HUES48 (cell line): ENCODE measurements around the gene LMBR1.
"Not testable (repeated sequence)": the region's sequence is repeated elsewhere in the genome, so short reads cannot be mapped to it uniquely, and the experiment has no call there.

Experiments used
- H3K27ac ChIP-seq: one replicate; pipeline ENCODE4 v1.7.0; 2013; ENCODE audit warnings: low read depth, low read length, inconsistent platforms
- H3K27me3 ChIP-seq: 2 replicates; pipeline ENCODE4 v1.6.1; 2013; ENCODE audit warnings: mild to moderate bottlenecking, low read length; ENCODE audit not compliant: control insufficient read depth, insufficient read depth
- H3K36me3 ChIP-seq: 2 replicates; pipeline ENCODE4 v1.6.1; 2013; ENCODE audit warnings: low read length; ENCODE audit not compliant: control insufficient read depth, insufficient read depth
- H3K4me1 ChIP-seq: 2 replicates; pipeline ENCODE4 v1.6.1; 2013; ENCODE audit warnings: mild to moderate bottlenecking, low read length; ENCODE audit not compliant: control insufficient read depth, insufficient read depth
- H3K4me3 ChIP-seq: 2 replicates; pipeline ENCODE4 v1.5.1; 2013; ENCODE audit warnings: mild to moderate bottlenecking, low read depth, low read length
- H3K9ac ChIP-seq: 2 replicates; pipeline ENCODE4 v1.6.1; 2013; ENCODE audit warnings: mild to moderate bottlenecking, low read depth, low read length, moderate library complexity
- H3K9me3 ChIP-seq: 2 replicates; pipeline ENCODE4 v1.6.1; 2013; ENCODE audit warnings: low read length; ENCODE audit not compliant: control insufficient read depth, insufficient read depth

LMBR1 gene

DNA sequence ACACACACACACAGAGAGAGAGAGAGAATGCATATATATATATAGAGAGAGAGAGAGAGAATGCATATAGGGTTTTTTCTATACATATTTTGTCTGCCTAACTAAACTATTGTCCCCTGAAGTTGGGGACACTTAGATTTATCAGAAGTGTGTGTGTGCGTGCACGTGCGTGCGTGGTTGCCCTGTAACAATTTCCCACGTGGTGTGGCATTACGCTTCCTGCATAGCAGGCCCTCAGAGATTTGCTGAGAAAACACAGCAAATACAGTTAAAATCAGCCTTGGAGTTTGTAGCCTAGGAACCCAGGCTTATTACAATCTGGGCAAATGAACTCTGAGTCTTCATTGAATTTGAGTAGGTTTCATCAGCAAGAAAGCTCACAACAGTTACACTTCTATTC is 237.7 kb downstream of the LMBR1 start:
- Histone ChIP-seq H3K27me3 (no peaks in the 10 kb centered on the region), H3K4me1 (peaks cover 5% of the 10 kb centered on the region; the same call in 1 of the 2 replicates), H3K36me3 (no peaks in the 10 kb centered on the region), H3K27ac (no peak overlapping the region), H3K9ac (no peak overlapping the region), H3K9me3 (no peaks in the 10 kb centered on the region), H3K4me3 (no peak overlapping the region)

DNA sequence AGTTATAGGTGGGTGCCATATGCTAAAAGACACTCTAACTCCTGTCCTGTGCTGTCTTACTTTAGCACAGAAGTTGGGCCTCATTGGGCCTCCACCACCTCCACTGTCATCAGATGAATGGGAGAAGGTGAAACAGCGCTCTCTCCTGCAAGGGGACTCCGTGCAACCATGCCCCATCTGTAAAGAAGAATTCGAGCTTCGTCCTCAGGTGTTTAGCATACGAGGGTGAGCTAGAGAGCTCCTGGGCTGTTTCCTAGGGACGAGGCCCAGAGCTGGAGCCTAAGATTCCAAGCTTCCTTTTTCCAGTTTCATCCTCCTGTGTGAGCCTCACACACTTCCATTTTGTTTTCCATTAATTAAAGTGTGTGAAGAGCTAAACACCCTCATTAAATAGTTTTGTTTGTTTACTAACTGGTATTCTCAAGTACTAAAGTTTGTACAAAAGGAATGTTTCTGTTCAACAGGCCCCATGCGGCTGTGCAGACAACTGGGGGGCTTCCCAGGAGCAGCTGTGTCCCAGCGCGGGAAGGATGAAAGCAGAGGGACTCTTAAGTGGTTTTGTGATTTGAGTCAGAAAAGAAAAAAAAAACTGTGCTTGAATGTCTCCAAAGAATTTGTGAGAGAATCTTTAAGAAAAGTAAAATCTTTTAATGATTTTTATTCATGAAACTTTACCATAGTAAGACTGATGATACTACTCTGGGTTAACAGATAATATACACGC is 238.3 kb downstream of the LMBR1 start:
- H3K27me3 ChIP-seq = no peaks in the 10 kb centered on the region
- H3K27ac ChIP-seq = no peak overlapping the region
- no peaks in the 10 kb centered on the region for H3K36me3 ChIP-seq
- H3K9me3 ChIP-seq = no peaks in the 10 kb centered on the region
- no peak overlapping the region for H3K9ac ChIP-seq
- H3K4me1 ChIP-seq = peaks cover 5% of the 10 kb centered on the region; the same call in 1 of the 2 replicates
- H3K4me3 ChIP-seq = no peak overlapping the region

DNA sequence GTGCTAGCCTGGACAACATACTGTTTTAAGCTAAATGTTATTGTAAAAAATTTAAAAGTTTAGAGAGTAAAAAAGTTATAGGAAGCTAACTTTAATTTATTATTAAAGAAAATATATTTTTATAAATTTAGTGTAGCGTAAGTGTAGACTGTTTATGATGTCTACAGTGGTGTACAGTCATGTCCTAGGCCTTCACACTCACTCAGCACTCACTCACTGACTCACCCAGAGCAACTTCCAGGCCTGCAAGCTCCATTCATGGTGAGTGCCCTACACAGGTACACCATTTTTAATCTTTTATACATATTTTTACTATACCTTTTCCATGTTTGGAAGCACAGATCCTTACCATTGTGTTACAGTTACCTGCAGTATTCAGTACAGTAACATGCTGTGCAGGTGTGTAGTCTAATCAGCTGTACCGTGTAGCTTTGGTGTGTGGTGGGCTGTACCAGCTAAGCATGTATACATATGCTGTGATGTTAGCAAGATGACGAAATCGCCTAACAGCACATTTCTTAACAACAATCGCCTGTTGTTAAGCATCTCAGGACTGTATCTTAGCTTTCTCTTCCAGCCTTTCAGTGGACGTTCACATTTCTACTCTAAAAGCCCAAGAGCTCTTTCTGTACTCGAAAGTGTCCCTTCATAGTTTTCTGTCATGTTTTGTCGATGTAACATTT is 240.0 kb downstream of the LMBR1 start:
- Histone ChIP-seq H3K27me3 (no peaks in the 10 kb centered on the region), H3K27ac (no peak overlapping the region), H3K9ac (no peak overlapping the region), H3K4me1 (peaks cover 5% of the 10 kb centered on the region; the same call in 1 of the 2 replicates), H3K9me3 (no peaks in the 10 kb centered on the region), H3K36me3 (no peaks in the 10 kb centered on the region), H3K4me3 (no peak overlapping the region)

DNA sequence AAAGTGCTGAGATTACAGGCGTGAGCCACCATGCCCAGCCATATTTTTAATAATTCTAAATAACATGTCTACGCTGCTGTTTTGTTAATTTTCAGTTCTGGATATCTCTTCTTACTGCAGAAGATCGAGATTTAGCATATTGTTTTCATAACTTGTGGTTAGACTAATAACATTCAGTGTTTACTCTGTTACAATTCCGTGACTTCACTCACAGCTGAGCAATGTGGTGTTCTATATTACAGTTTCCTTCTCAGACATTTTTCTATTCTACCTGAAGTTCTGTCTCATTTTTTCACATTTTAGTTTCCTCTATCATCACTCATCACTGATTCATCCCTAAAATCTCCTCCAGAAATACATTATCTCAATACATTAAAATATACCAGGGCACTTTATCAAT is 241.5 kb downstream of the LMBR1 start:
- no peaks in the 10 kb centered on the region for H3K36me3 ChIP-seq
- no peaks in the 10 kb centered on the region for H3K9me3 ChIP-seq
- peaks cover 5% of the 10 kb centered on the region; the same call in 1 of the 2 replicates for H3K4me1 ChIP-seq
- H3K9ac ChIP-seq = no peak overlapping the region
- H3K27me3 ChIP-seq = no peaks in the 10 kb centered on the region
- H3K4me3 ChIP-seq = no peak overlapping the region
- H3K27ac ChIP-seq = no peak overlapping the region

DNA sequence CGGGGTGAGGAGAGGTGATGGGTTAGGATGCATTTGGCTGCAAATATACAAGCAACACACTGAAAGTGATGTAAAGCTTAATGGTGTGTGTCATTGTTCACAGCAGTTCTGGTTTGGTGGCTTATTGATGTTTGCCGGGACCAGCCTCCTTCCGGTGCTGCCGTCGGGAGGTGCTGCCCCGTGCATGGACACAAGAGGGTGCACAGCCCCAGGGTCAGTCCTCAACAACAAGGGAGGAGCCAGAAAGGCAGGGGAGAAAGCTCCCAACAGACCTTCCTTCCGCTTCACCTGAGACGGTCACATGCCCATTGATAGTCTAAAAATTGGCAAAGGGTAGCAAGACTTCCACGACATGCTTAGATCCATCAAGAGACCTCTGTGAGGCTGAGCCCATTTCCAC is 242.9 kb downstream of the LMBR1 start:
- H3K4me3 ChIP-seq = no peak overlapping the region
- H3K36me3 ChIP-seq = no peaks in the 10 kb centered on the region
- H3K9ac ChIP-seq = no peak overlapping the region
- no peaks in the 10 kb centered on the region for H3K9me3 ChIP-seq
- H3K27ac ChIP-seq = no peak overlapping the region
- H3K4me1 ChIP-seq = peaks cover 5% of the 10 kb centered on the region; the same call in 1 of the 2 replicates
- no peaks in the 10 kb centered on the region for H3K27me3 ChIP-seq

DNA sequence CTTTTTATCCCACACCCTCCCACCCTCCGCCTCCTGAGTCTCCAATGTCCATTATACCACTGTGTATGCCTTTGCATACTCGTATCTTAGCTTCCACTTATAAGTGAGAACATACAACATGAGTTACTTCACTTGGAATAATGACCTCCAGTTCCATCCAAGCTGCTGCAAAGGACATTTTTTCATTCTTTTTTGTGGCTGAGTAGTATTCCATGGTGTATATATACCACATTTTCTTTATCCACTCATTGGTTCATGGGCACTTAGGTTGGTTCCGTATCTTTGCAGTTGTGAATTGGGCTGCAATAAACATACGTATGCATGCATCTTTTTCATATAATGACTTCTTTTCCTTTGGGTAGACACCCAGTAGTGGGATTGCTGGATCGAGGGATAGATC is 245.7 kb downstream of the LMBR1 start:
- not testable (repeated sequence) for H3K4me1 ChIP-seq, H3K36me3 ChIP-seq, H3K27ac ChIP-seq, H3K27me3 ChIP-seq, H3K4me3 ChIP-seq, H3K9me3 ChIP-seq, H3K9ac ChIP-seq

DNA sequence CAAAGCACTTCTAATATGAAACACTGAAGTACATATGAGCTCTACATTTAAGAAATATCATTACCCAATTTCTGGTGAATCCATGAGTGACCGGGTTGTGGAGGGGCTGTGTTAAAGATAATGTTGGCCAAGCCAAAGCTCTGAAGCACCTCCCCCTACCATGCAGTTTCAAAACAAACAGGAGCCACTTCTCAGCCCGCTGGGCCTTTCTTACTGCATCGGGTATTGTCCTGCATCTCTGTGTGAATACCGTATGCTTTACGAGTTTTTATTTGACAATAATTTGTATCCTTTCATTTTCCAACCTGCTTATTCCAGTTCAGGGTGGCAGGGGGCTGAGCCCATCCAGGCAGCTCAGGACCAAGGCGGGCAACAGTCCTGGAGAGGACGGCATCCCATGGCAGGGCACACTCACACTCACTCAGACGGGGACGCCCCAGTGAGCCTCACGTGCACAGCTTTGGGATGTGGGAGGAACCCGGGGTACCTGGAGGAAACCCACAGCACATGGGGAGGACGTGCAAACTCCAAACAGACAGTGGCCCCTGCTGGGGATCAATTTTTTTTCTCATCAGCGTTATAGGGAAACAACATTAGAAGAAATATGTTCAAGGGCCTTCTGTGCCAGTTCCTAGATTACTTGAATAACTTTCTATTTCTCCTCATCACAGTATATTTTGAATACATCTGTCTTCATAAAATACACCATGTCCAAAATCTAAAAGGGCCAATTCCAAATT is 250.5 kb downstream of the LMBR1 start:
- Histone ChIP-seq H3K4me1 (0 out of 2 replicates have a peak, but pooled peaks cover 6% of the 10 kb centered on the region), H3K9me3 (no peaks in the 10 kb centered on the region), H3K27me3 (peaks cover 11% of the 10 kb centered on the region), H3K36me3 (no peaks in the 10 kb centered on the region), H3K27ac (no peak overlapping the region), H3K9ac (no peak overlapping the region), H3K4me3 (no peak overlapping the region)

DNA sequence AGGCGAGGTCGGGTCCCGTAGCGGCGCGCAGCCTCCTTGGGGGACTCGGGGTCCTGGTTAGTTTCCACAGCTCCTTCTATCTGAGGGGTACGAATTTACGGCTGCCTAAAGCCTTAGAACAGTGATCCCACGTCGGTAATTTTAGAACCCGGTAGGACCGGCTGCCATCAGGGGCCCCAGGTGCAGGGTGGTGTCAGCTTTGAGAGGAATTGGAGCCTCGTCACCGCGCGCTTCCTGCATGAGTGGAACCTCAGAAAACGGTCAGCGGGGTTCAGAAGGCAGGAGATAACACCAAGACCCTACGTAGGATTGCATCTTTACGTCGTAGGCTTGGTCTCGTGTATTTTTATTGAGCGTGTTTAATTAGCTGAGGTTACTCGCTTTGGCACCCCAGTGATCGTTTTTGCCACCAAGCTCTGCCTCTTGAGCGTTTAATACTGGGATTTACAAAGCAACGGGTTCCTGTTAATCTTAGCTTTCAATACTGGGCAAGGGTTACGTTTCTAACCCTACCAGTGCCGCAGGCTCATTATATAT is 252.0 kb downstream of the LMBR1 start:
- H3K27ac ChIP-seq = peak overlapping the region; percentile 76
- no peaks in the 10 kb centered on the region for H3K9me3 ChIP-seq
- H3K4me3 ChIP-seq = peak overlapping the region; percentile 75
- peak overlapping the region; percentile 74 for H3K9ac ChIP-seq
- no peaks in the 10 kb centered on the region for H3K36me3 ChIP-seq
- H3K4me1 ChIP-seq = 0 out of 2 replicates have a peak, but pooled peaks cover 6% of the 10 kb centered on the region
- H3K27me3 ChIP-seq = peaks cover 11% of the 10 kb centered on the region

DNA sequence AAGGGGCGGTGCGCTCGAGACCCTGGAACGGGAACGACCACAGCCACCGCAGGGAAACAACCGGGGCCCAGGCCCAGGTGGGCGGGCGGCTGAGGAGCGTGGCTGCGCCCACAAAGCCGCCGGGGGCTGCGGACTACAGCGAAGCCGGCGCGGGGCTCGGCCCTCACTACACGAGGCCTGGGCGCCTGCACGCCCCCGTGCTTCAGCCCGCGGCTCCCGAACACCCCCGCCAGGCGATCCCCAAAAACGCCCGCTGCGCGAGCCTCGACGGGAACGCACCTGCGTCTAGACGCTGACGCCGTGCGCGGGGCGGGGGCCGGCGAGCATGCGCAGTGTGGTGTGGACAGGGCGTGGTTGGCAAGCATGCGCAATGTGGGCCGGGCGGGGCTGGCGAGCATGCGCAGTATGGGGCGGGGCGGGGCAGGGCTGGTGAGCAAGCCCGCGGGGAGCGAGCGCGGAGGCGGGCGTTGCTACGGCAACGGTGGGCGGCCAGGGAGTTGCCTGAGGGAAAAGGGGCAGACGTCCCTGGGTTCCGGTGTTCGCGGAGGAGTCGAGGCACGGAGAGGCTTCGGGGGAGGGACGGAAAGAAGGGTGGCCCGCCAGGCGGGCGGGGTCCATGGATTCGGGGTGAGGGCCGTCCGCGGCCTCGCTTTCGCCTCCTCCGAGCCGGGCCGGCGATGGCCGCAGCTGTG is 252.6 kb downstream of the LMBR1 start, which contains the start of gene RNF32:
TSS of gene RNF32 (plus strand) at position 518 of the 692 bp plus-strand sequence. CDS start 3,104 bp downstream, outside the sequence.
- Histone ChIP-seq H3K9me3 (no peaks in the 10 kb centered on the region), H3K36me3 (no peaks in the 10 kb centered on the region), H3K4me3 (peak within 1 kb of the TSS; percentile 75), H3K4me1 (0 out of 2 replicates have a peak, but pooled peaks cover 6% of the 10 kb centered on the region), H3K27me3 (peaks cover 11% of the 10 kb centered on the region), H3K27ac (peak within 1 kb of the TSS; percentile 76), H3K9ac (peak within 1 kb of the TSS; percentile 74)
